AG04449 (cell line): ENCODE results near the gene TRIOBP.
A peak's percentile ranks its signal among the peaks of the same experiment; 100 is the strongest.

Experiments
- CTCF ChIA-PET: fragments of 350-600 bp; formaldehyde crosslinking; extraction: SDS; loops from one replicate; lab custom pipeline; 2021; ENCODE audit warnings: antibody characterized with exemption; lab: Yijun Ruan, JAX
- POLR2A ChIA-PET: fragments of 400-600, 350-600 bp; formaldehyde crosslinking; extraction: SDS; loops from one replicate; lab custom pipeline; 2020; ENCODE audit warnings: antibody characterized with exemption, inconsistent platforms; lab: Yijun Ruan, JAX
- DNase-seq: peaks from one replicate; pipeline ENCODE4 v3.0.0-alpha.2; 2010; ENCODE audit warnings: low read depth, low spot score
- H3K4me3 ChIP-seq: 2 replicates; pipeline ENCODE4 v1.5.1; 2011; ENCODE audit warnings: low read depth, mild to moderate bottlenecking, control low read depth, low read length
- CTCF ChIP-seq: IDR thresholded peaks from one replicate; pipeline ENCODE4 v1.5.1; 2011; ENCODE audit warnings: mild to moderate bottlenecking, moderate library complexity, low read length, control low read depth, inconsistent platforms; ENCODE audit not compliant: insufficient read depth; ENCODE audit errors: missing control alignments

Gene TRIOBP

GRCh38 chr22:37732699-37733607, 36.1 kb downstream of the TRIOBP start:
- no peak overlapping the region for H3K4me3 ChIP-seq
- DNase-seq: no peak
- CTCF ChIA-PET: interaction anchor here (1.0 kb wide), 1 partner anchor 88 kb away, joined by 3 read pairs; no protein-coding TSS in a partner anchor
- POLR2A ChIA-PET: no interaction called here
- no peak for TF ChIP-seq CTCF

GRCh38 chr22:37733625-37734401, 37.0 kb downstream of the TRIOBP start:
- CTCF ChIA-PET: interaction anchor here (0.8 to 1.7 kb wide), 6 partner anchors 38 to 100 kb away, joined by 3 to 7 read pairs (median 3); partner anchors contain the start of gene NOL12
- POLR2A ChIA-PET: no interaction called here
- DNase-seq: no peak
- no peak overlapping the region for H3K4me3 ChIP-seq
- TF ChIP-seq CTCF: no peak

GRCh38 chr22:37734402-37734700, 37.5 kb downstream of the TRIOBP start:
- ChIA-PET CTCF (interaction anchor here (0.8 to 1.7 kb wide), 5 partner anchors 38 to 101 kb away, joined by 3 to 7 read pairs (median 3); partner anchors contain the start of gene NOL12), POLR2A (no interaction called here)
- no peak overlapping the region for H3K4me3 ChIP-seq
- no peak for TF ChIP-seq CTCF
- no peak for DNase-seq

GRCh38 chr22:37734964-37735451, 38.2 kb downstream of the TRIOBP start:
- ChIA-PET CTCF (interaction anchor here (0.8 to 1.7 kb wide), 6 partner anchors 39 to 102 kb away, joined by 3 to 7 read pairs (median 4); partner anchors contain the start of gene NOL12), POLR2A (no interaction called here)
- peak; percentile 41 for TF ChIP-seq CTCF
- DNase-seq: no peak
- H3K4me3 ChIP-seq: no peak overlapping the region

GRCh38 chr22:37739035-37739434, 42.2 kb downstream of the TRIOBP start:
- no peak overlapping the region for H3K4me3 ChIP-seq
- ChIA-PET POLR2A (no interaction called here), CTCF (interaction anchor here (1.9 to 3.1 kb wide), 2 partner anchors 52 to 132 kb away, joined by 4 to 10 read pairs; no protein-coding TSS in a partner anchor)
- TF ChIP-seq CTCF: no peak
- no peak for DNase-seq
